Activated CD4-positive, alpha-beta T cell treated with anti-CD3 and anti-CD28 coated beads, Interleukin-2, Interleukin-4, amounts not matched to agents 100 ng/mL and 50 ng/mL, durations not matched to agents 16 hours and 8 hours (primary cell): ENCODE measurements around the gene NR5A1.

ENCODE experiments used
- DNase-seq: peaks from one replicate; pipeline ENCODE4 v3.0.0-alpha.2; 2020; ENCODE audit warnings: low spot score

NR5A1 gene

GRCh38 chr9:124498499-124499146, 8.6 kb downstream of the NR5A1 start:
- no peak for DNase-seq

GRCh38 chr9:124498040-124498439, 9.2 kb downstream of the NR5A1 start:
- DNase-seq, result no peak

- no peak for DNase-seq
Observed at GRCh38 chr9:124497441-124497840, 9.8 kb downstream of the NR5A1 start.

DNA sequence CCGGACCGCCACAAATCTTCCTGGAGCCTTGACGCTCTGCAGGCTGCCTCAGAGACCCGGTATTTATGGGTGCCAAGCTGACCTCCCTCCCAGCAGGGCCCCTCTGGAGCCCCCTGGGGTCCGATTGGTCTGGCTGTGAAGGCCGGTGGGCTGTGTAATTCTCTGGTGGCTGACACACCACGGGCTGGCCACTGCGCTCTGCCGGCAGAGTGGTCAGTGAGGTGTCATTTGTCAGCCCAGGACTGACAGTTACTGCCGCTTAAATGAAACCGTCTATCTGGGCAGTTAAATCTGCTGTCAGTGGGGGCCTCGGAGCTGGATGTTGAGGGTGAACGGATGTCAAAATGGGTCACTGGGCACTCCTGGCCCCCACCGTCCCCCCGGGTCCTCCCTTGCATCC, 10.7 kb downstream of the NR5A1 start:
- DNase-seq, result no peak

GRCh38 chr9:124496075-124496449, 11.1 kb downstream of the NR5A1 start:
- DNase-seq, result no peak

DNA sequence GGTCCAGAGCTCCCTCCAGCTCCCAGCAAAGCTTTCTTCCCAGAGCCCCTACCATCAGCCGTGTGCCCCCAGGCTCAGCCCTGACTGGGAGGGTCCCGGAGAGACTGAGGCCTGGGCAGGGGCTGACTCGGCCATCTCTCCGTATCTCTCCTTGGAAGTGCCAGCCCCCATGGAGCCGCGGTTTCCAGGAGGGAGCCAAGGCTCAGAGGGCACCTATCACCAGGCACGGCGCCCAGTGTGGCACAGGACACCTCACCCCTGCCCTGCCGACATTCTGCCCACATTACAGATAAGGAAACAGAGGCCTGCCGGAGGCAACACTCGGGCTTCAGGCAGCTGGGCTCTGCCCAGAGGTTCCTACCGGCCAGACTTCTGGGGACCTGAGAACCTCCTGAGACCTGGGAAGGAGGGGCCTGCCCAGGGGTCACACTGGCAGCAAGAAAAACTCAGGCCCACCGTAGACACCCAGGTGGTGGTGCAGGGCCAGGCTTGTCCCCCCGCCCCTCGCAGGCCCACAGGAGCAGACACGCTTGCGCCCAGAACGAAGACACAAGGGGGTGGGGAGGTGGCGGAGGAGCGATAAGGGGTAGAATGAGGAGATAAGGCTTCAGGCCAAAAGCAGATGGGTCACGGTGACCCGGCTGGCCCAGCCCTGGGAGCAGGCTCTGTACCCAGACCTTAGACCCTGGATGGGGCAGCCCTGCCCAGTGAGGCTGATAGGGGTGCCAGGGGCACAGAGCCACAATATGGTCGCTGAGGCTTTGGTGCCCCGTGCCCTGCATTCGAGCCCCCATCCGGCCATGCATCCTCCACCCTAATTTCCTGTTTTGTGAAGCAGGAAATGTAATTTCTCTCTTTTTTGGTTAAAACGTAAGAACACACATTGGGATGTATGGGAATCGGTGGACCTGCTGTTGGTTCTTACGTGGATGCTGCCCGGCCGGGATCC, 11.8 kb downstream of the NR5A1 start:
- DNase-seq, result no peak

DNA sequence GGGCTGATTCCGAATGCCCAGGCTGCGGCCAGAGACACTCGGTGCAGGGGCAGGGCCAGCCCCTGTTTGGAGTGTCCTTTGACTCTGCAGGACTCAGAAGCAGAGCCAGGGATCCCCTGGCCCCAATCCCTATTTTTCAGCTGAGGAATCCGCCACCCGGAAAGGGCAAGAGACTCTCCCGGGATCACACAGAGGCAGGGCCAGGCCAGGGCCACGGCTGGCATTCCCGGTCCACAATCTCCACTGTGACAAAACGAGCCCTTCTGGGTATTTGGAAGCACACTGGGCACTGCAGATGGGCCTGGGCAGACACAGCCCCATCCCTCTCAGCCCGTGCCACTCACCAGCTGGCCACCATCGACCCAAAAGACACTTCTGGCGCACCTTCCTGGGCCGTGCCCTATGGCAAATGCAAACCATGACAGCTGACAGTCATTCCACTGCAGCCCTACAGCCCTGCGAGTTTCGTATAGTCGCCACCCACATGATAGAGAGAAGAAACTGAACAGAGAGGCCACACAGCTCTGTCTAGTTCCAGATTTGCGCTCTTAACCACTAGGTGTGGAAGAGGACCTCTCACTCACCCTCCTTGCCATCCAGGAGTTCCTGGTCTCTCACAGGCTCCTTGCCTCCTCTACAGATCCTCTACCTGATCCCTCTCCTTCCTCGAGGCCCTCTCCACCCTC, 13.3 kb downstream of the NR5A1 start:
- no peak for DNase-seq

DNA sequence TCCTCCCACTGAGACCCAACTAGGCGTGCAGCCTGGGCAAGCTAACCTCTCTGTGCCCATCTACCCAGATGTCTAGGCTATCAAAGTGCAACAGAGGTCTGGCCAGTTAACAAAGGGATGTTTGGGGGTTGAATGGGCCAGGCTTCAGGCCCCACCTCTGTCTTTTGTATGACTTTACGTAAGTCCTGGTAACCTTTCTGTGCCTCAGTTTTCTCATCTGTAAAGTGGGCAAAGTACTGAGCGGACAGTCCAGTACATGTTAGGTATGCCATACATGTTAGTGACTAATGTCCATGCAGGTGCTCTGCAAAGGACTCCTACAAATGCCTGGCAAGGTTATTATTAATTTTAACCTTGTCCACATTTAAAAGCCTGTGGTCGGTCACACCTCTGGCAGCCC, 14.0 kb downstream of the NR5A1 start:
- no peak for DNase-seq

- no peak for DNase-seq
Observed at GRCh38 chr9:124492818-124493217, 14.4 kb downstream of the NR5A1 start.

DNA sequence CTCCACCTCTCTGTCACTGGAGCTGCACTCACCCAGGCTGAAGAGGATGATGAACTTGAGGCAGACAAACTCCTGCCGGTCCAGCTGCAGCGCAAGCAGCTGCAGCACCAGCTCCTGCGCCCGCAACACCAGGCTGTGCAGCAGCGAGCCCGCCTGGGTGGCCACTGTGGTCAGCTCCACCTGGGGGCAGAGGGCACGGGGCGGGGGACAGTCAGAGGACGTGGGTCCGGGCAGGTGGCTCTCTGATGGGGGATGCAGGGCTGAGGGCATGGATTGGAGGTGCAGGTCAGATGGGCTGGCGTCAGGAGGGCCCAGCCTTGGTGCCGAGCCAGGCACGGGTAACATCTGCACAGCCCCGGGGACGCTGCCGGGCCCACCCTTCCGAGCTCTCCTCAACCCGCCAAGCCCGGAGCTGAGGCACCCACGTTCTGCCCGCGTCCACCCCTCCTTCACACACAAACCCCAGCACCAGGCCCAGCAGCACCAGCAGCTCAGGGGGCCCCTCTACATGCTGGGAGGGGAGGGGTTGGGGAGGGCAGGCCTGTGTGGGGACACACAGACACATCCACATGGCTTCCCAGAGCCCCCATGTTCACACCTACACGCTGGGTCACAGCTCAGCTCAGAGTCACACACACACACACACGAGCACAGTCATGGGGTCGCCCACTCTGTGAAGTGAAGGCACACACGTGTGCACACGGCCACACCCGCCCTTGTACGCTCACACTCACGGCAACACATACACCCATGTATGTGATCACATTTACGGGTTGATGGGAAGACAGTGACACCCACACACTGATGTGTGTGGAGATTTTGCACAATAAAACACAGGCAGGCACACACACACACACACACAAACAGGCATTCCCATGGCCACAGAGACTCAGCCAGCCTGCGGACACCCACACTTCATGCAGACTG, 15.9 kb downstream of the NR5A1 start:
- DNase-seq, result no peak

DNA sequence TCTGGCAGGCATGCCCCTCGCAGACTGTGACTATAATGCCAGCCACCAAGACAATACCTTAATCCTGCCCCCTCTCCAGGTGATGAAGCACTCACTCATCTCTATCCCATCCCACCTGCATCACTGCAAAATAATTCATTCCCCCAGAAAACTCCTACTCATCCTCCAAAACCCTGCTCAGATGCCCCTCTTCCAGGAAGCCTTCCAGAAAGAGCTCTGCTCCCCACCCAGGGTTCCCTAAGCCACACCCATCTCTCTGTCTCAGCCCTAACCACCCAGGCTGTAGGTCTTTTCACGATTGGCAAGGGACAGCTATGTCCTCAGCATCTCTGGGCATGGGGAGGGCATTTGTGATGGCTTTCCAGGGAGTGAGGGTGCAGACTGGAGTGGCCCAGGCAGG, 17.2 kb downstream of the NR5A1 start:
- DNase-seq, result no peak

- DNase-seq, result no peak
Observed at GRCh38 chr9:124489222-124489621, 18.0 kb downstream of the NR5A1 start.

GRCh38 chr9:124488641-124489210, 18.5 kb downstream of the NR5A1 start:
- DNase-seq, result no peak

DNA sequence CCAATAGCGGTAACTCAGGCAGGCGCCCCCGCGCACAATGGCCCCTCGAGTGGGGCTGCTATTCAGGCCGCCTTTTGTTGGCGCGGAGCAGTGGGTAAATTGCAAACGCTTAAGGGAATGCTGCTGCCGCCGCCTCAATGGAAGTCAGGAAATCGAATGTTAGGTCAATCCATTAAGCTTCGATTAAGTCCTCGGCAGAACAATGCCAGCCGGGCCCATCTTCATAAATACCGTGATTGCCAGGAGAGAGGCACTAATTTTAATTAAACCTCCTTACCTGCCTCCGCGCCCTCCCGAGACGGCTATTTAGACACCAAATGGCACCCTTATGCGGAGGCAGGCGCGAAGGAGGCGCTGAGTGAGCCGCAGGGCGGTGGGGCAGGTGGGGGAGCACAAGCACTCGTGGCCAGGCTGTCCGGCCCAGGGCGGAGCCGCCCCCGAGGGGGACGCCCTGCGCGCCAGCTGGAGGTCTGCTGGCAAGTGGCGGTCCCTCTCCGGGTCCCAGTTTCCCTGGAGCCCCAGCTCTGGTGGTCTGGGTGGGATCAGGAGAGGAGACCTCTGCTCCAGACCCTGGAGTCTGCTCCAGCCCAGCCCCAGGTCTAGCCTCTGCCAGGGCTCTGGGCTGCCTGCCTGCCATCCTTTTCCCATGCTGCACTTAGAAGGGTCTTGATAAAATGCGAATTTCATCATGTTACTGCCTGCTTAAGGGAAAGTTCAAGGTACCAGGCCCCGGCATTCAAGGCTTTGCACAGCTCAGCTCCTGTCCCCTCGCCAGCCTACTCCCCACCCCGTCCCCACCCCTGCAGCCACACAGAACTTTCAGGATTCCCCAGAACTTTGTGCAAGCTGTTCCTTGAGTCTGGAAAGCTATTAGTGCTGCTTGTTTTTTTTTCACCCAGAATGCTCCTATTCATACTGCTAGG, 19.7 kb downstream of the NR5A1 start:
- DNase-seq, result no peak

DNA sequence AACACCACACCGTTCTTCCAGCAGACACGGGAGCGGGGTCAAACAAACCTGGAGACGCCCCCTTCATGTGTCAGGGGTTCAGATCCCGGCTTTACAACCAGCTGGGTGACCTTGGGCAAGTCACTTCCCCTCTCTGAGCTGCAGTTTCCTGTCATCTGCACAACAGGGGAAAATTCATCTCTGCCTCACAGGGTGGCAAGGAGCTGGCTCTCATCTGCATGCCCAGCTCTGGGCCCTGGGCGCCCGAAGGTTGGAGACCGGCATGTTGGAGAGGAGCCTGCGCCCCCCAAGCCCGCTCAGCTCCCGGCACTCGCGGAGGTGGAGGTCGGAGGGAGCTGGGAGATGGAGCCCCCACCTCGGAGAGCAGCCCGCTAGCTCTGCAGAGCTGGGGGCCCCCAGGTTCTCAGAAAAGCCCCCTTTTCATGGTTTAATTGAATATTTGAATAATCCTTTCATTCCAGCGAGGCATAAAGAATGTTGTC, 20.4 kb downstream of the NR5A1 start:
- DNase-seq, result no peak

DNA sequence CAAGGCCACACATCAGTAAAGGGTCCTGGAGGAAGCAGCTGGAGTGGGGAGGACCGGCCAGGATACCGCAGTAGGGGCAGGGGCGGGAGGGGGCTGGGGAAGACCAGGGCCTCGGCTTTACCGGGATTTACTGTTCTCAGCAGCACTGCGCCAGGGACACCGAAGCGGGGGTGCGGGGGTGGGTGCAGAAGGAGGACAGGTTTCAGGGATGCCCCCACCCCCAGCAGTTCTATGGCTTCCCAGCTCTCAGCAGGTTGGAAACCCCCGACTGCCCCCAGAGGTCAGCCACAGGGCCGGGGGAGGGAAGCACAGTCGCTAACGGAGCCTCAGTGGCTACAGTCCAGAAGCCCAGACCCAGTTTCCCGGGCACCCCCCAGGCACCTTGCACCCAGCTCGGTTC, 21.3 kb downstream of the NR5A1 start:
- DNase-seq, result no peak

- no peak for DNase-seq
Observed at GRCh38 chr9:124485201-124485600, 22.0 kb downstream of the NR5A1 start.

- DNase-seq, result no peak
Observed at GRCh38 chr9:124483481-124483880, 23.7 kb downstream of the NR5A1 start.

- DNase-seq, result no peak
Observed at GRCh38 chr9:124482431-124483031, 24.7 kb downstream of the NR5A1 start.

- DNase-seq, result no peak
Observed at GRCh38 chr9:124481115-124481514, 26.1 kb downstream of the NR5A1 start.
